H1 (cell line): ENCODE measurements around the gene RMND5B. TPM values are rescaled to one million over a fixed set of nuclear protein-coding genes. Genes with fewer than 3 reads are reported as not detected.

Experiments
- BRCA1 ChIP-seq: IDR thresholded peaks from 2 replicates; pipeline ENCODE4 v1.6.1; 2012; ENCODE audit warnings: low read depth, low read length, improper control_type of control experiment
- CBX8 ChIP-seq: fragments of 300-800, 300-1000 bp; sonication (generic); IDR thresholded peaks from 2 replicates; pipeline ENCODE4 v1.7.1; 2016; ENCODE audit warnings: low read depth, low read length, borderline replicate concordance
- CEBPB ChIP-seq: IDR thresholded peaks from 2 replicates; pipeline ENCODE4 v1.6.1; 2012; ENCODE audit warnings: low read depth, low read length
- EP300 ChIP-seq, 2 experiments: IDR thresholded peaks; 1 replicate in 1 of 2; 2 replicates in 1 of 2; pipeline ENCODE4 v1.6.1; 2011 to 2012; ENCODE audit warnings: low read depth in 2 of 2, low read length in 2 of 2, mild to moderate bottlenecking in 2 of 2, borderline replicate concordance in 1 of 2, inconsistent platforms in 1 of 2, moderate library complexity in 1 of 2
- GABPA ChIP-seq: IDR thresholded peaks from 2 replicates; pipeline ENCODE4 v1.6.1; 2011; ENCODE audit warnings: mild to moderate bottlenecking, low read length, moderate library complexity, borderline replicate concordance; ENCODE audit not compliant: insufficient read depth
- NANOG ChIP-seq: IDR thresholded peaks from 2 replicates; pipeline ENCODE4 v1.6.1; 2011; ENCODE audit warnings: low read length, low read depth, mild to moderate bottlenecking, inconsistent platforms; ENCODE audit not compliant: insufficient read depth, poor library complexity, severe bottlenecking
- SIRT6 ChIP-seq: IDR thresholded peaks from one replicate; pipeline ENCODE4 v1.7.1; 2012; ENCODE audit warnings: low read length, inconsistent platforms
- ZNF274 ChIP-seq: IDR thresholded peaks from 2 replicates; pipeline ENCODE4 v1.7.0; 2012; ENCODE audit warnings: low read length, borderline replicate concordance; ENCODE audit errors: extremely low read depth
- polyA plus RNA-seq, 7 experiments: library from polyadenylated mRNA; depleted of rRNA in 3 of 7; stranded (reverse) in 5 of 7; unstranded in 2 of 7; fragments of >200 nt in 5 of 7; fragments of 200-250 nt in 2 of 7; gene quantifications; 1 replicate in 5 of 7; 2 replicates in 1 of 7; 4 replicates in 1 of 7; pipeline versions ENCODE4 v1.2.1 to v1.2.3, GENCODE V29; 2011 to 2013; ENCODE audit warnings: missing spikeins in 2 of 7, mixed read lengths in 2 of 7
- total RNA-seq: library from RNA; stranded (reverse); fragmentation: NEBNext Ultra II Directional; extraction: Animal tissue kit (Norgen Biotek cat#: 25700); gene quantifications from 2 replicates; pipeline ENCODE4 v1.2.1, GENCODE V29; 2021

RMND5B gene
- total and polyA plus RNA-seq, 2 of the 8 experiments (the other 6 are each of a cell fraction or from before 2014, with no cell fraction given), result 75.9 to 90.2 TPM

DNA sequence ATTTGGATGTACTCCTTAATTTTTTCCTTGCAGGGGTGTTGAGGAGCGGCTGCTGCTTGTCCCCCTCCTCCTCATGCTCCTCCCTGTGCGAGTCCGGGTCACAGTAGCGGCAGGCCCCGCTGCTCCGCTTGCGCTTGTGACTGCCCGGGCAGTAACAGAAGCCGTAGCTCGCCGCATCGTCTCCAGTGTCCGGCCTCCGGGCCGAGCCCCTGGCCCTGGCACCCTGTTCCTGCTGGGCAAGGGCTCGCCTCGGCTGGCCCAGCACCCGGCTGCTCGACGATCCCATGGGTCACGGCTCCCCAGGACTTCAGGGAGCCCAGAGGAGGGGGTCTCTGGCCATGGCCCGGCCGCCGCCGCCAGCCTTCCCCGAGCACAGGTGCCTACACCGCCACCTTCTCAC lies 56.2 kb downstream of the RMND5B start, which contains the start of gene GMCL2 (continued):
- no peak for TF ChIP-seq EP300 (IDR thresholded peaks at IDR 0.05; ENCODE audit: borderline replicate concordance in 1 of 2, low read depth in 2 of 2, low read length in 2 of 2)
- TF ChIP-seq CBX8, result no peak
- no peak for TF ChIP-seq BRCA1
- no peak for TF ChIP-seq ZNF274
- no peak for TF ChIP-seq CEBPB
- no peak for TF ChIP-seq GABPA
- TF ChIP-seq NANOG, result no peak
- TF ChIP-seq SIRT6, result no peak
